Nephron progenitor cell (in vitro differentiated cells): ENCODE measurements around the gene UTS2R.

Source experiments
- DNase-seq: peaks from one replicate; pipeline ENCODE4 v3.0.0; 2021
- H3K27ac Mint-ChIP-seq: 2 replicates; pipeline ENCODE4 v1.8.0; 2021; ENCODE audit warnings: mild to moderate bottlenecking, moderate library complexity, mixed read lengths
- H3K27me3 Mint-ChIP-seq: 2 replicates; pipeline ENCODE4 v1.8.0; 2021; ENCODE audit warnings: mild to moderate bottlenecking, low read depth, mixed read lengths; ENCODE audit not compliant: poor library complexity
- H3K36me3 Mint-ChIP-seq: 2 replicates; pipeline ENCODE4 v1.8.0; 2021; ENCODE audit warnings: low read depth, mixed read lengths
- H3K4me1 Mint-ChIP-seq: 2 replicates; pipeline ENCODE4 v1.8.0; 2021; ENCODE audit warnings: mixed read lengths
- H3K4me3 Mint-ChIP-seq: 2 replicates; pipeline ENCODE4 v1.8.0; 2021; ENCODE audit warnings: mild to moderate bottlenecking, moderate library complexity, mixed read lengths
- H3K9me3 Mint-ChIP-seq: 2 replicates; pipeline ENCODE4 v1.8.0; 2021; ENCODE audit warnings: mild to moderate bottlenecking, moderate library complexity, mixed read lengths
- TF ChIP-seq, protein P1 (sequence below): fragments of 200-600 bp; sonication (generic); IDR thresholded peaks from 2 replicates; pipeline ENCODE4 v1.5.0; 2021; ENCODE audit warnings: antibody characterized with exemption

UTS2R gene

GRCh38 chr17:82353484-82353883, 18.1 kb upstream of the UTS2R start:
- DNase-seq, result no peak
- H3K4me3 Mint-ChIP-seq, result no peak overlapping the region
- no peaks in the 10 kb centered on the region for H3K9me3 Mint-ChIP-seq
- peaks cover 23% of the 10 kb centered on the region for H3K27me3 Mint-ChIP-seq
- H3K36me3 Mint-ChIP-seq, result no peaks in the 10 kb centered on the region
- TF ChIP-seq, protein P1, sequence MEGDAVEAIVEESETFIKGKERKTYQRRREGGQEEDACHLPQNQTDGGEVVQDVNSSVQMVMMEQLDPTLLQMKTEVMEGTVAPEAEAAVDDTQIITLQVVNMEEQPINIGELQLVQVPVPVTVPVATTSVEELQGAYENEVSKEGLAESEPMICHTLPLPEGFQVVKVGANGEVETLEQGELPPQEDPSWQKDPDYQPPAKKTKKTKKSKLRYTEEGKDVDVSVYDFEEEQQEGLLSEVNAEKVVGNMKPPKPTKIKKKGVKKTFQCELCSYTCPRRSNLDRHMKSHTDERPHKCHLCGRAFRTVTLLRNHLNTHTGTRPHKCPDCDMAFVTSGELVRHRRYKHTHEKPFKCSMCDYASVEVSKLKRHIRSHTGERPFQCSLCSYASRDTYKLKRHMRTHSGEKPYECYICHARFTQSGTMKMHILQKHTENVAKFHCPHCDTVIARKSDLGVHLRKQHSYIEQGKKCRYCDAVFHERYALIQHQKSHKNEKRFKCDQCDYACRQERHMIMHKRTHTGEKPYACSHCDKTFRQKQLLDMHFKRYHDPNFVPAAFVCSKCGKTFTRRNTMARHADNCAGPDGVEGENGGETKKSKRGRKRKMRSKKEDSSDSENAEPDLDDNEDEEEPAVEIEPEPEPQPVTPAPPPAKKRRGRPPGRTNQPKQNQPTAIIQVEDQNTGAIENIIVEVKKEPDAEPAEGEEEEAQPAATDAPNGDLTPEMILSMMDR, result no peak
- no peak overlapping the region for H3K27ac Mint-ChIP-seq
- peaks cover 45% of the 10 kb centered on the region for H3K4me1 Mint-ChIP-seq

GRCh38 chr17:82354804-82355308, 16.7 kb upstream of the UTS2R start:
- Mint-ChIP-seq H3K4me1 (peaks cover 35% of the 10 kb centered on the region), H3K4me3 (peak overlapping the region; percentile 30), H3K36me3 (no peaks in the 10 kb centered on the region), H3K27ac (no peak overlapping the region), H3K9me3 (no peaks in the 10 kb centered on the region), H3K27me3 (peaks cover 32% of the 10 kb centered on the region)
- DNase-seq, result no peak
- TF ChIP-seq, protein P1, result no peak

GRCh38 chr17:82355770-82356427, 15.7 kb upstream of the UTS2R start:
- peaks cover 32% of the 10 kb centered on the region for H3K27me3 Mint-ChIP-seq
- H3K27ac Mint-ChIP-seq, result no peak overlapping the region
- H3K4me3 Mint-ChIP-seq, result no peak overlapping the region
- no peaks in the 10 kb centered on the region for H3K36me3 Mint-ChIP-seq
- TF ChIP-seq, protein P1, result no peak
- H3K9me3 Mint-ChIP-seq, result no peaks in the 10 kb centered on the region
- DNase-seq, result no peak
- H3K4me1 Mint-ChIP-seq, result peaks cover 35% of the 10 kb centered on the region

GRCh38 chr17:82356845-82357355, 14.7 kb upstream of the UTS2R start:
- Mint-ChIP-seq H3K27me3 (peaks cover 30% of the 10 kb centered on the region), H3K27ac (no peak overlapping the region), H3K36me3 (no peaks in the 10 kb centered on the region), H3K9me3 (no peaks in the 10 kb centered on the region), H3K4me1 (peaks cover 26% of the 10 kb centered on the region), H3K4me3 (no peak overlapping the region)
- TF ChIP-seq, protein P1, result no peak
- DNase-seq, result no peak

GRCh38 chr17:82357394-82357793, 14.2 kb upstream of the UTS2R start:
- Mint-ChIP-seq H3K27me3 (peaks cover 35% of the 10 kb centered on the region), H3K4me1 (peaks cover 26% of the 10 kb centered on the region), H3K36me3 (no peaks in the 10 kb centered on the region), H3K4me3 (no peak overlapping the region), H3K27ac (no peak overlapping the region), H3K9me3 (no peaks in the 10 kb centered on the region)
- TF ChIP-seq, protein P1, result no peak
- DNase-seq, result no peak
